GM19455 (cell line): ENCODE measurements around the gene GRIFIN.

Experiments
- ATAC-seq: cut with Tn5 transposase; IDR thresholded peaks from one replicate; pipeline ENCODE4 v1.9.1; 2021; ENCODE audit not compliant: unreplicated experiment

The GRIFIN gene, protein sequence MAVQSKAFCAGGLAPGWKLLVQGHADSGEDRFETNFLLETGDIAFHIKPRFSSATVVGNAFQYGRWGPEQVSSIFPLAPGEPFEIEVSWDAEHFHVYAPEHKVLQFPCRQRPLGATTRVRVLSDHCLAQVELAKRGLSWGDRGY

DNA sequence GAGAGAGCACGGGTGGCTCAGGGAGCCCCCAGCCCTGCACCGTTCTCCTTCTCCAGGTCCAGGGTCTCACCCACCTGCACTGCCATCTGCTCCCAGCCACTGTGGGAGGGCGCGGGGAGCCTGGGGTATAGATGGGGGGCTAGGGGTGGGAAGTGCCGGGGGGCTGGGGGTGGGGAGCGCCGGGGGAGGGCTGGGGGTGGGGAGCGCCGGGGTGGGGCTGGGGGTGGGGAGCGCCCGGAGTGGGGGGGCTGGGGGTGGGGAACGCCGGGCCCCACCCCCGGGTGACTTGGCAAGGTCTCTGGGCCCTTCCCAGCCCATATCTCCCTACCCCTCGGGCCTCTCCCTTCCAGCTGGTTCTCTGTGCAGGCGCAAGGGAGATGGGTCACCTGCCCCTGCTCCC lies at the start of gene GRIFIN:
TSS of gene GRIFIN (minus strand) at position 101 of the 400 bp plus-strand sequence. CDS start at position 86, 15 bp downstream.
- ATAC-seq: no peak

DNA sequence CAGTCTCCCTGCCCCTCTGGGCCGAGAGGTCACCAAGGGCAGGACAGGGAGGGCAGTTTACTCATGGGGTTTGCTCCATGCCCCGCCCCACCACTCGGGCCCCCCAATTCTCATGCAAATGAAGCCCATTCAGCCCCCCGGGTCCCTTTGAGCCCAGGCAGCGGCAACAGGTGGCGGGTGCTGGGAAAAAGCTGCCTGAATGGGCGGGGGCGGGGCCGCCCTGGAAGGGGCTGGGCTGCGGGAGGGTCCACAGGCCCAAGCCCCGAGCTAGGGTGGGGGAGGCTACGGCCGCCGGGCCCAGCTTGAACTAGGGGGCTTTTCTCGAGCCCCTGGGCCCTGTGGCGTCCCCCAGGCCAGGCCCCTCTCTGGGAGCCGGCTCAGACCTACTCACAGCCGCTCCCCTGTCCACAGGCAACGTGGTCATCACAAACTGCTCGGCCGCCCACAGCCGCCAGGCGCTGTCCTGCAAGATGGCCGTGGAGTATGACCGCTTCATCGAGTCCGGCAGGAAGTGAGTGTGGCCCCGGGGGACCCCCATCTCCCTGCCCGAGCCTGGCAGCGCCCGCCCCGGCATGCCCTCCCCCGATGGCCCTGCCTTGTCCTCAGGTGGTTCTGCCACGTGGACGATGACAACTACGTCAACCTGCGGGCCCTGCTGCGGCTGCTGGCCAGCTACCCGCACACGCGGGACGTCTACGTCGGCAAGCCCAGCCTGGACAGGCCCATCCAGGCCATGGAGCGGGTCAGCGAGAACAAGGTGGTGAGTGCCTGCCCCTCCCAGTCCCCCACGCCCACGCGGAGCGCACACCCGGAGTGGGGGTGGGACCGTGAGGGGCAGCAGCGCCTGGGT lies 48.8 kb upstream of the GRIFIN start:
- ATAC-seq: no peak

DNA sequence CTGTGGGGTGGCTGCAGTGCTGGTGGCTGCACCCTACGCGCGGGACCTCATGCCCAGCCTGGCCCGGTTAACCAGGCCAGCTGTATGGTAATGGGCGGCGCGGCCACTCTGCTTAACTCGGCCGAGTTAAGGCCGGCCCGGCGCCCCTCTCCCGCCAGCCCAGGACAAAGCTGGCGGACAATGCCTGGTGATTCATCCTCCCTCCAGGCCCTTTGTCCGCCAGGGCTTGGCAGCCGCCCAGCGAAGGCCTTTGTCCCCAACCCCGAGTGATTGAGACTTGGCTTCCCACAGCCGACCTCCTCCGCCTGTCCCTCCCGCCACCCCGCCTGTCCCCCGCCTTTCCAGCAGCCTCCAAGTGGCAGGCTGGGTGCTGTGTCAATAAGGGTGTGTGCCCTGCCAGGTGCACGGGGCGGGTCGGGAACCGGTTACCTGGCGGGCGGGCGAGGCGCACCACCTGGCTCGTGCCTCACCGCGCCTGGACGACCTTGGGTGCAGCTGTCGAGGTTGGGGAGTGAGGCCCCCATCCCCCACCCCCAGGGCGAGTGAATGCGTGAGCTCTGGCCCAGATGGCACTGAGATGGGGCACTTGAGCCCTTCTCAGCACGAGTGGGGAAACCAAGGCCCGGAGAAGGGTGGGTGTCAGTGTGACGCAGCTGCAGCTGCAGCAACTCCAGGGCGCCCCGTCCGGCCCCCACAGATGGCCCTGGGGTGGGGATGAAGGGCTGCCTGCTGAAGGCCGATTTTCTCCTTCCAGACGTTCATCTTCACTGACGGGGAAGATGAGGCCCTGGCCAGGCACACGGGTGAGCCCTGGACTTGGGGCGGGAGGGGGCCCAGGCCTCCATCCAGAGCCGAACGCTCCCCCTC lies 48.0 kb upstream of the GRIFIN start:
- ATAC-seq: no peak

DNA sequence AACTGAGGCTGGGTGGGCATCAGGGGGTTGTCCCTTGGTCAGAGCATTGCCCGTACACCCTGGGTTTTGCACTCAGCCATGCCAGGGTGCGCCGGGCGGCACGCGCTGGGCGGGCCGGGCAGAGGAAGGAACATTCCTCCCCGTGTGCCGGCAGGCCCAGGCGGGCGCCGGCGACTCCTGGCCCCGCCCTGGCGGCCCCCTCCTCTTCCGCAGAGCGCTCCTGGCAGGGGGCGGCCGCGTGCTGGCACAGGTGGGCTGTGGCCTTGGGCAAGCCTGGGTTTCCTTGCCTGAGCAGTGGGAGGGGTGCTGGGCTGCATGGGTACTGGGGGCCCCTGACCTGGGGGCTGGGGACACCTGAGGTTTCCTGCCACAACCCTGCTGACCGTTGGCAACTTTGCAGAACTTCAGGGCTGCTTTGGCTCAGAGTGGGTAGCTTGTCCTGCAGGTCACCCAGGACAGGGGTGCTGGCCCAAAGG lies 47.3 kb upstream of the GRIFIN start:
- ATAC-seq: no peak

DNA sequence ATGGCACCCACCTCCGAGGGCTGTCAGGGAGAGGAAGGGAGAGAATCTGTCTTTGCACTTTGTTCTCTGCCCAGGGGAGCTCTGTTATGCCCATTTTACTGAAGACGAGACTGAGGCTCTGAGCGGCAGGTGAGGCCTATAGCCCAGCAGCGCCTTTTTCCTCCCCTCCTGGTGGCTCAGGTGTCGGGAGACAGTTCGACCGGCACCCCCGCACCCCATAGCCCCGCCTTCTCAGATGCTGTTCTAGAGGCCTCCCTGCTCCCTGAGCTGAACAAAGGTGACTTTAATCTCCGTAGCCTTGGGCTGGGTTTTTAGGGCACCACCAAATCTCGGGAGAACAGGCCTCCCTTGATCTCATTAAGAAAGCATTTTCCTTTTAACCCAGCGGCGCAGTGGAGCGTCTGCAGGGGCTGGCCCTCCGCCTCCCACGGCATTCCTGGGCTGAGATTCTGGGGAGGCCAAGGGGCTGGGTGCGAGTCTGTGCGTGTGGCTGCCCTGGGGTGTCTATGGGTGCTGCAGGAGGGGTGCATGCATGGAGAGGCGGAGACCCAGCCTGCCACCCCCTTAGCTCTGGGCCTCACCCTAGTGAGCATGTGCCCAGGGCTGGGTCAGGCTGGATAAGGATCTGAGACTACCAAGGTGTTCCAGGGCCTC lies 46.7 kb upstream of the GRIFIN start:
- ATAC-seq: no peak

DNA sequence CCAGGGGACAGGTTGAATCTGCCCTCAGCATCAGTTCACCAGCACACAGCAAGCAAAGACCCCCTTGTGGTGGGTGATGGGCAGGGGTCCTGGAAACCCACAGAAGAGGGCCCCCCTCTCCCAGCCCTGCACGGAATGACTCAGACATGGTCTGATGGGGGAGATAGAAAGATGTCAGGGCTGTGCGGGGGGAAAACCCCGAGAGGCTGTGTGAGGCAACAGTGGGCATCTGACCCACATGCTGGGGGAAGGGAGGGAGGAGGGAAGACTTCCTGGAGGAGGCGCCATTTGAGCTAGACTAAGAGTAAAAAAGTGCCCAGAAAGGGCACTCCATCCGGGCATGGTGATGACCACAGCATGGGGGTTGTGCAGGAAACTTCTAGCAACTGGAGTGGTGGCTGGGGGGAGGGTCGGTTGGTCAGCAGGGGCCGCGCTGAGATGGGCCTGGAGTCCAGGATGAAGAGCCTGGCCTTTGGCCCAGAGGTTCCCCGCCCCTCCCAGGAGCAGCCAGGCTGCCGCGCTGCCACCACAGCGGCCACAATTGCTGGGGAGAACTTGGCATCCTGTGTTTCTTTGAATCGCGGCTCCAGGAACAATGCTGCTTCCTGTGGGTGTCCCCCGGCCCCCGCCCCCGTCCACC lies 45.9 kb upstream of the GRIFIN start:
- ATAC-seq: no peak

DNA sequence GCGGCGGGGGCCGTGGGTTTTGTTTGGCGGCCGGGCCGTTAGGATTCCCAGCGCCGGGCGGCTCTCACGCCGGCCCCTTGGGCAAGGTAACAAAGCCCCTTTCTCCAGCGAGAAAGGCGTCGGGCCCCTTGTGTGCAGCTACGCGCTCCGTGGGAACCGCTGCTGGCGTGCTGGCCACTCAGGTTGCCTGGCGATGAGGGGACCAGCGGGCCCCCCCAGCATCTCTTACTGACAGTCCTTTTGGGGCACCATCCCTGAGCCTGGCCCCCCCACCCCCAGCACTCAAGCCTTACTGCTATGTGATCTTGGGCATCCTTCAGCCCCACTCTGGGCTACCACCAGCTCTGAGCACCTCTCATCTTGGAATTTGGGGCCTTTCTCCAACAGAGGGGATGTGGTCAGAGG lies 45.1 kb upstream of the GRIFIN start:
- ATAC-seq: no peak

DNA sequence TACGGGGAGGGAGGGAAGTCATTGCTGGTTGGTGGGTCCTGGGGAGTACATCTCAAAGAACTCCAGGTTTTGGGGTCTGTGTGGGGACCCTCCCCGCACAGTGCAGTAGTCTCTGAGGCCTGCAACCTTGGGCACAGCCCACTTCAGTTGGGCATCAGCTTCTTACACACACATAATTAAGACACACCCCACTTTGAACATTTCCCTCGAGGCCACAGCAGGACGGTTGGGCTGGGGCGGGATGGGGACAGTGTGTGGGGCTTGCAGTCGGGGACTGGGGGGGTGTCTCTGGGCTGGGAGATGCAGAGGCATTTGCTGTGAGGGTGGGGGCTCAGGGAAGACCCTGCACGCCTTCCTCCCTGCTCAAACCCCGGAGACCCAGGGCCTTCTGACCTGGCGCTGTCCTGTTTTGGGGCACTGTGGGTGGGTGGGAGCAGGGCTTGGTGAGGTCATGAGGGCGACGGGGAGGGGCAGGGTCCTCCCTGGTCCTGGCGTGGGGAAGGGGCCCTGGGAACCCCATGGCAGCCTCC lies 44.6 kb upstream of the GRIFIN start:
- no peak for ATAC-seq

DNA sequence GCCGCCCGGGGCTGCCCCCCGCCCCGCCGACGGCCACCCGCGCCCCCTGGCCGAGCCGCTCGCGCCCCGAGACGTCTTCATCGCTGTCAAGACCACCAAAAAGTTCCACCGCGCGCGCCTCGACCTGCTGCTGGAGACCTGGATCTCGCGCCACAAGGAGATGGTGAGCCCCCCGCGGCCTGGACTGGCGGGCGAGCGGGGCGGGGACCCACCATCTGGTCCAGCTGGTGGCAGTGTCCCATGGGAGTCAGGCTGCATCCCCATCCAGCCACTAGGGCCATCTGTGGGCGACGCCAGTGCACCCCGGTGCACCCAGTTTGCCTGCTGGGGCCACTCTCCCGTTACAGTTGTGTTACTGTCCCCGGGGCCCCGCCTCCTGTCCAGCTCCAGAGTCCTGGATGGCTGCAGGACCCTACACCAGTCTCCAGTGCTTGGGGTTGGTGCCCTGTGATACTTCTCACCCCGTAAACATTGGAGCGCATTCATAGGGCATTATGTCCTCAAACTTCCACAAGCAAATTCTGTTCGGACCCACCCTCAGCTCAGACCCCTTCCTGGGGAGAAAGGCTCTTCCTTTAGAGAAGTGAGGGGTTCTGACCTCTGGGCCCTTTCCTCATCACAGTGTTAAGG lies 44.0 kb upstream of the GRIFIN start:
- no peak for ATAC-seq

DNA sequence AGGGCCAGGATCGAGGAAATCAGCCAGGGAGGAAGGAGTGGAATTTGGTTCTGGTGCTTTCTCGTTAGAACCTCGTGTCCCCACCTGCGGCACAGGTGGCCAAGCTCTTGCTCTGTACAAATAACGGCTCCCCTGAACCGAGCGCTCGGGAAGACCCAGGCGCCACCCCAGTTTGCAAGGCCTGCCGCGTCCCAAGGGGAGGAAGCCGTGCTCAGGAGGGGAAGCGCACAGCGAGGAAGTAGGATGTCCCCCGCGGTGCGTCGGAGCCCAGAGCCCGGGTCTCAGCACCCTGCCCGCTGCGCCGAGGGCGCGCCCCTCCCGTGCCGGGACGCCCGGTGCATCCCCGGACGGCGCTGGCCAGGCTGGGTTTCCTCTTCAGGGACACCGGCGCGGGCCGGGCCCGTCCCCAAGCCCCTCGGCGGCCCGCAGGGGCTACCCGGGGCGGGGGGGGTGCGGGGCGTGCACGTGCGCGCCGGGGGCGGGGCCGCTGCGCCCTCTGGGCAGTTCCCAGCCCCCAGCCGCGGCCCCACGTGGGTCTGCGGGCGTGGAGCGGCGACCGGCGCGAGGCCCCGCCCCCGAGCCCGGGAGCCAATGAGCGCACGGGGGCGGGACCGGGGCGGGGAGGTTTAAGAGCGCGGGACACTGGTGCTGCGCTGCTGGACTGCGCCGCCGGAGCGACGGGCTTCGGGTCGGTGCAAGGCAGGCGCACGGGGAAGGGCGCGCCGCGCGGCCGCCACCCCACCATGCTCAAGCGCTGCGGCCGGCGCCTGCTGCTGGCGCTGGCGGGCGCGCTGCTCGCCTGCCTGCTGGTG lies 43.1 kb upstream of the GRIFIN start, which contains the start of gene LFNG:
TSS of gene LFNG (plus strand) at position 656 of the 812 bp plus-strand sequence. CDS start at position 744, 88 bp downstream.
- peak; percentile 83 for ATAC-seq

DNA sequence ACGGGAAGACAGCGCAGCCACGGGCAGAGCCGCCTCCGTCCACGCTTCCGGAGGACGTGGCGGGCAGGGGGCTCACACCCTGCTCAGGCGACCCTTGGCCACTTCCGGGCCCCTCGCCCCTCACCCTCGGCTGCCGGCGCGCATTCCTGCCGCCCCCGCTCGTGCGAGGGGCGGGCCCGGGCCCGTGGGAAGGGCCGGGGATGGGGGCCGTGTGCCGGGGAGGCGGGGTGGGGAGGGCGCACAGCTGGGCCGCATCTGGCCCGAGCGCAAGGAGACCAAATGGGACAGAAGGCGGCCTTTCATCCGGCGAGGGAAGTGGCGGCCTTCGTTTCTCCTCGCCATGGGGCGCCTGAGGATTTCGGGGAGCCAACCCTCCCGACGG lies 42.5 kb upstream of the GRIFIN start:
- no peak for ATAC-seq

DNA sequence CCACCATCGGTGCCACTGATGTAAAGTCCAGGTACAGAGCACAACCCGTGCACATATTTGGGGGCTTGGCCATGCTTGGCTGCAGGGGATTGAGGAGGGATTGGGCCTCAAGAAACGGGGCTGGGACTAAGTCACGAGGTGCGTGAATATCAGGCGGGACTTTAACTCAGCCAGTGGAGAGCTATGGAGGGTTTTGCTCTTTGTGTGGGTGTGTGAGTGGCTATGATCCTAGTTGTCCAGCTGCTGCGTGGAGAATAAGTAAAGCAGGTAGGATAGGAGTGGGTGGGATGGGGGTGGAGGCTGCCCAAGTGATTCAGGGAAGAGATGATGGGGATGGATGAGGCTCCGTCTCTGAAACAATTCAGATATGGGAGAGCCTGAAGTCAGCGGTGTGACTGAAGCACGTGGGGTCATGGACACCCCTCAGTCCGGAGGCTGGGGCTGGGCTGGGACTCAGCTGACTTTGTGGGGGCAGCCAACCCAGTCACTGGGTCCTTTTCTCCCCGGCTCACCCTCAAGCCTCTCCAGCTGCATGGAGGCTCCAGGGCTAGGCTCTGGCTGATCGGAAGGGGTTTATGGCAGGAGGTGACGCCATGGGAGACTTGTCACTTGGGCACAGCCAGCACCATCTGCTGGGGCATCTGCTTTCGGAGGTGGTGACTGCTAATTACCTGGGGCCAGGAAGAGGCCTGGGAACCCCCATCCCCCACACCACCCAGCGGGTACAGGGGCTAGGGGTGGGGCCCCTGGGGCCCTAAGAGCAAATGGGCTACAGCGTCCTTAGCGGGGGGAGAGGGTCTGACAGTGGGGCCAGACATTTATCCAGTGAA lies 41.7 kb upstream of the GRIFIN start:
- ATAC-seq: no peak

DNA sequence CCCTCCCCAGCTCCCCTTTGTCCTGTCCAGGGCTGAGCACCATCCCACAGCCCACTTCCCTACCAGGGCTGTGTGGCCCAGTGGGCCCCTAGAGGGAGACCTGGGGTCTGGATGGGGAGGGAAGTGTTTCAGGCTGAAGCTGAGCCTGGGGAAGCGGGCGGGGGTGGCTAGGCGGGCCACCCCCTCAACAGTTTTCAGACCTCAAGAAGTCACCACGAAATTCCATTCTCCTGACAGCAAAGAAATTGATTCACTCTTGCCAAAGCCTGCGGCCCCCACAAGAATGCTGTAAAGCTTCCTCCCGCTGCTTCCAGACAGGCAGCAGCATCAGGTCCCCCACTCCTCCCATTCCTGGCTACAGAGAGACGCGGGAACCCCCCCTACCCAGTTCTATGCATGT lies 40.8 kb upstream of the GRIFIN start:
- ATAC-seq: no peak

DNA sequence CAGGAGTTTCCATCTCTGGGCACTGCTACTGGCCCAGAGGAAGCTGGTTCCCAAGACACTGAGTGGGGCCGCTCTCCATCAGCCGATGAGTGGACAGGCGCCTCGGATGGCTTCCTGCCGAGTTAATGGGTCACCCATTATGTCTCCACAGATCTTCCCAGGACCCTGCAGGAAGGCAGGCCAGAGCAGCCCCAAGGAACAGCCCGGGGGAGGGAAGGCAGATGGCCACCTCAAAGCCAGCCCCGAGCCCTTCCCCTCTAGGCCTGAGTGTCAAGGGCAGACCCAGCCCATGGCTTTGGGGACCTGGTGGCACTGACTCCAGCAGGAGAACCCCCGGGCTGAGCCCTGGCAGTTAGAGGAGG lies 40.0 kb upstream of the GRIFIN start:
- ATAC-seq: no peak

DNA sequence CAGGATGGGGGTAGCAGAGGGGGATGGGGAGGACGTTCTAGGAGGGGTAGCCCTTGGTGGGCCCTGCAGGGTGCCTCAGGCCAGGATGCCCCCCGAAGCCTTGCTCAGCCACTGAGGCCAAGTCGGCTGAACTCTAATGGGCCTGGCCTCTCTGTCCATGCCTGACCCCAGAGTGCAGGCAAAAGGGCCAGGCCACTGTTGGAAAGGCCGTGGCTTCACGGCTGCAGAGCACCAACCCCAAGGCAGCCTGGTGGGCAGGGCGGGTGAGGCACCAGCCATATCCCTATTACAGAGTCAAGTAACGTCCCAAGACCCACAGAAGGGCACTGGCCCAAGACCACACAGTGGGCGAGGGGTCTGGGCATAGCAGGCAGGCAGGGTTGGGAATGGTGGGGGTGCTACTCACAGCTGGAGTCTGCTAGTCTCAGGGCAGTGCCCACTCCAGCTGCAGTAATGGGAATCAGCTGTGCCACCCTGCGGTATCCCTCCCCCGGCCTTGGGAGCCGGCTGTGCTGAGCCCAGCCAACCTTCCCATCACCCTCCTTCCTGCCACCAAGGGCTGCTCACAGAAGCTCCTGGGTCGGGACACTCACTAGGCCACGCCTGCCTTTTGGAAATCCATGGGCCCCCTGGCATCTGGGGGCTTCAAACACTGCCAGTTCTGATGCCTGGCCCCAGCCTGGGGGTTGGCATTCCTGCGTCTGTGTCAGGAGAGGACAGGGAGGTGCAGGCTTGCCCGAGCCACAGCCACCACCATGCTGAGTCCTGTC lies 39.4 kb upstream of the GRIFIN start:
- no peak for ATAC-seq

DNA sequence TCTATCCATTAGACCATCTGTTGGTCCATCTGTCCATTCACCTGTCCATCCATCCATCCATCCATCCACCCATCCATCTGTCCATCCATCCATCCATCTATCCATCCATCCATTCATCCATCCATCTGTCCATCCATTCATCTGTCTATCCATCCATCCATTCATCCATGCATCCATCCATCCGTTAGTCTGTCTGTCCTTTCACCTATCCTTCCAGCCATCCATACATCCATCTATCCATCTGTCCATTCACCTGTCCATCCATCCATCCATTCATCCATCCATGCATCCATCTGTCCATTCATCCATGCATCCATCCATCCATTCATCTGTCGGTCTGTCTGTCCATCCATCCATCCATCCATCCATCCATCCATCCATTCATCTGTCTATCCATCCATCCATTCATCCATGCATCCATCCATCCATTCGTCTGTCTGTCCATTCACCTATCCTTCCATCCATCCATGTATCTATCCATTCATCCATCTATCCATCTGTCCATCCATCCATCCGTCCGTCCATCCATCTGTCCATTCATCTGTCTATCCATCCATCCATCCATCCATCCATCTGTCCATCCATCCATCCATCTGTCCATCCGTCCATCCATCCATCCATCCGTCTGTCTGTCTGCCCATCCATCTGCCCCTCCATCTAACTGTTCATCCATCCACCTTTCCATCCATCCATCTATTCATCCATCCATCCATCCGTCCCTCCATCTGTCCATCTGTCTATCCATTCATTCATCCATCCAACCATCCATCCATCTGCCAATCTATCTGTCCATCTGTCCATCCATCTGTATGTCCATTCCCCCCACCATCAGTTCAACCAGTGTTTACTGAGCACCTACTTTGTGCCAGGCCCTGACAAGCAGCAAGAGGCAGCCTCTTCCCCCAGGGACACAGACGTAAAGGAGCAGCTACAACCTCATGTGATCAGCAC lies 38.5 kb upstream of the GRIFIN start:
- ATAC-seq: no peak
